Measurements from ENCODE around the gene ELF5.

DNA sequence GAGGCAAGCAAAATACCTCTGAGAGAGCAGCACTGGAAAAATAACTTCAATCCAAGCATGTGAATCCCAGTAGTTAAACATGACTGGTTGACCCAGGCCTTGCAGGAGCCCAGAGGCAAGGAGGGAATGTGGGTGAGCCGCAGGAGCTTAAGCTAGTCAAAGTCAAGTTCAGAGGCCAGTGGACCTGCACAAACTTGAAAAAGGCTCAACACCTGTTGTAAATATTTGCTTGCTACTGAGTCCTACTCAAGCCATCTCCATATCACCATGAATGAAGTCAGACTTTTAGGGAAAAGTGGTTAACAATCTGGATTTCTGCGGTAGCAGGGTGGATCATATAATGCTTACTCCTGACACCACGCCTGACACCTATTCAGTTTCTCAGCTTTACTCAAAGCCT is 79.7 kb downstream of the ELF5 start:
- TF ChIP-seq EZH2 (IDR thresholded peaks at IDR 0.05; ENCODE audit: insufficient read depth, poor library complexity, severe bottlenecking) (no peak), EZH2phosphoT487 (IDR thresholded peaks at IDR 0.05; ENCODE audit: insufficient read depth, low read depth) (no peak)
